HG02763 (cell line): ENCODE results near the gene LTN1.
"Not testable (repeated sequence)": the region's sequence is repeated elsewhere in the genome, so short reads cannot be mapped to it uniquely, and the experiment has no call there.

ENCODE experiments used
- ATAC-seq: cut with Tn5 transposase; IDR thresholded peaks from one replicate; pipeline ENCODE4 v1.9.1; 2021; ENCODE audit warnings: mild to moderate bottlenecking, moderate library complexity; ENCODE audit not compliant: unreplicated experiment

The LTN1 gene

DNA sequence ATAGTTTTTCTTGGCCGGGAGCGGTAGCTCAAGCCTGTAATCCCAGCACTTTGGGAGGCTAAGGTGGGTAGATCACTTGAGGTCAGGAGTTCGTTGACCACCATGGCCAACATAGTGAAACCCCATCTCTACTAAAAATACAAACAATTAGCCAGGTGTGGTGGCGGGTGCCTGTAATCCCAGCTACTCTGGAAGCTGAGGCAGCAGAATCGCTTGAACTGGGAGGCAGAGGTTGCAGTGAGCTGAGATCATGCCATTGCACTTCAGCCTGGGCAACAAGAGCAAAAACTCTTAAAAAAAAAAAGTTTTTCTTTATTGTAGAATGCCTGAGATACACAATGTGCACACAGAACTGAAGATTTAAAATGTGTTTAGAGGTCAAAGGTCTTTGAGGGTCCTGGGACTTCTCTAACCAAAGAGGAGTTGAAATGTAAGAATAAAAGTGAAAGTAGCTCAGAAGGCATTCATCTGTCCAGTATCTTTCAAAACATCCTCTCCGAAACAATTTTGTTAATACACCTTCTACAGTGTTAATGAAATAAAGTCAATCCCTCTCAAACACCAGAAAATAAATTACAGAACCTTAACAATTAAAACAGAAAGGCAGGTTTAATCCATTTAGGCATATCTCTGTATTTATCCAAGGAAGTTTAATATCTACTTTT, 60.8 kb downstream of the LTN1 start:
- not testable (repeated sequence) for ATAC-seq

DNA sequence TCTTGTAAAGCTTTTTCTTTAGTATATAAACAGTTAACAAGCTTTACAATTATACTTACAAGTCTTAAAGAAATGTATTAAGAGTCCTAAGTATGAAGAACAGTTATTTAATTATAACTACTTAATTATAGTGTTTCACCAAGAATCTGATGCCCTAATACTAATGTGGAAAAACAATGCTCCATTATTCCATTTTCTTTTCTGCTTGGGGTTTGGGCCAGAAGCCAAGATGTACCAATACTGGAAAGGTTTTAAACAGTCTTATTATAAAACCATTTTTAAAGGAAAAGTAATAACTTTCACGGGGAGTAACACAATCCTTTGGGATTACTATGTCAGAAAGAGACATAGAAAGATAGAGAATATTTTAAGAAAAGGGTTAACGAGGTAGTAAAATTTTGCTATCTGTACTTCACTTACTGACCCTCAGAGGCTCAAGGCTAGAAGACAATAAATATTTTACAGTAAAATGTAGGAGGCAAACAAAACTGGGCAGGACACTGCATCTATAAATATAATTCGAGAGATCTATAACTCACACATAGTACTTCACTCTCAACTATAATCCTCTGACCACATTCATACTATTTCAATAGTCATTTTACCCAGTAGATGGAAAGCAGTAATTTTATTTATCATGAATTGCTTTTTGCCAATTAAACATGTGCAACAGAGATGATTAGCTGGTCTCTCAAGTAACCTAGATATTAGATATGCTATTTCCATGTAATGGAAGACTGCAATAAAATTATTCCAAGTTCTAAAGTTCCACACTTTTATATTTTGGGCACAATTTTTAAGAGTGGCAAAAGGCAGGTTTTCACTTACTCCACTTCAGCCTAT, 63.9 kb downstream of the LTN1 start:
- ATAC-seq, result no peak

GRCh38 chr21:28927130-28927529, 65.5 kb downstream of the LTN1 start:
- no peak for ATAC-seq

- no peak for ATAC-seq
These were observed 69.2 kb downstream of the LTN1 start for GRCh38 chr21:28923439-28923975.

DNA sequence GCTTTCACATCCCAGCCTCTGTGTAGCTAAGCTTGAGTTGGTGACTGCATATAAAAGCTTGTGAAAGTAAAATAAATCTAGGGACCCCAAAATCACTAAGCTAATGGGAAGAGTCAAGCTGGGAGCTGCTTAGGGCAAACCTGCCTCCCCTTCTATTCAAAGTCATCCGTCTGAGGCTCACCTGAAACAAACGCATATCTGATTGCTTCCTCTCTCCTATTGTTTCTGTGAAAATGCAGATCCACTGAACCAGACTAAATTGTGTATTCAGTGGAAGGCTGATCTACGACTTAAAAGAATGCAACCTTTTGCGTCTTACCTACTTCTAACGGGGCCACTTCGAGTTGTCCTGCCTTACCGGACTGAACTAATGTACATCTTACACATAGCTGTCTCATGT, 70.3 kb downstream of the LTN1 start:
- no peak for ATAC-seq

DNA sequence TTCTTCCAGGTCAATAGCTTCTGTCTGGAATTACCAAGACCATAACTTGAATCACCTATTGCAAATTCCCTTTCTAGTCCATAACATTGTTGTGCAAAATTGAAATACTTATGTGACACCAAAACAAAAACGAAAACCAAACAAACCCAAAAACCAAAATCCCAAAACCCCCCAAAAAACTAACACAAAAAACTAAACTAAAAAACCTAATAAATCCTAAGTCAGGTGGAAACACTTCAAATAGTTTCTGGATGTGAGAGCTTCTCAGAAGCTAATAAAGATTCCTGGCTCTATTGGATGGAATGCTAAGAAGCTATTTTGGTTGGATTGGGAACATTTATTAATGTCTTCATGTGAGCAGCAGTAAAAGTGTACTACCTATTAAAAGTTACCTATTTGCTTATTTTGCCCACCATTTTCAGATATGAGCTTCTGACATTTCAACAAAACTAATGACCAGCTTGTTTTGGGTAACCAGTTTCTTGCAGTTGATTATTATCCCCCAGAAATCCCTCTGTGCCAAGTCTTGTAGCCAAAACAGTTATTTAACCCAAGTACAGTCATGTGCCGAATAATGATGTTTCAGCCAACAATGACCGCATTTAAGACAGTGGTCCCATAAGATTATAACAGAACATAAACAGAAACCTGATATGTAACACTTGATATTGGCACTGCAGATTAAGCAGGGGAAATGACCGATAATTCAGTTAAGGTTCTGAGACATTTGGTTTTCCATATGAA, 76.4 kb downstream of the LTN1 start:
- ATAC-seq, result no peak

GRCh38 chr21:28913071-28913470, 79.6 kb downstream of the LTN1 start:
- no peak for ATAC-seq

- no peak for ATAC-seq
These were observed 82.3 kb downstream of the LTN1 start for GRCh38 chr21:28910280-28910887.

DNA sequence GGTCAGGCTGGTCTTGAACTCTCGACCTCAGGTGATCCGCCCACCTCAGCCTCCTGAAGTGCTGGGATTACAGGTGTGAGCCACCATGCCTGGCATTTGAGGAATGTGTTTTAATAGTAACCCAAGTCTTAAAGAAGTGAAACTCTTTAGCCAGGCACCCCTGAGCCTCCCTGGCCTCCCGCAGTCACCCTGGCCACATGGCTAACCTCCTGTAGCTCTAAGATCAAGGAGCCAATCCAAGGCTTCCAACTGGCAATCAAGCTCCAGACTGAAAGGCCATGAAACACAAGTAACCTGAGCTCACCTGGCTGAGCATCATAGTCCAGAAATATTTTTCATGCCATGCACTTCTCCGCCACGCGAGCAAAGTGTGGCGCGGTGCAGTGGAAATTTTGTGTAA, 84.3 kb downstream of the LTN1 start:
- ATAC-seq, result no peak

DNA sequence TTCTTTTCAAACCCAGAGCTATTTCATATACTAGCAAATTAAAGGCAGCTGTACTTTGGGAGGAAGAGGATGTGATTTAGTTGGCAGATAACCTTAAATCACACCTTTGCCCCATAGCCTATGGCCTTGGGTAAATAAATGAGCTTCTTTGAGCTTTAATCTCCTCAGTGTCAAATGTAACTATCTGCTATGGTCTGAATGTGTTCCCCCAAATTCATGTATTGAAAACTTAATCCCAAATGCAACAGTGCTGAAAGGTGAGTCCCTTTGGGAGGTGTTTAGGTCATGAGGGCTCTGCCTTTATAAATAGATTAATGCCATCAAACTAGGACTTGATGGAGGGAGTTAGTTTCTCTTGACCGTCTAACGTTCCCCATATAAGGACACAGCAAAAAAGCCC, 85.8 kb downstream of the LTN1 start:
- ATAC-seq, result no peak

GRCh38 chr21:28906236-28906635, 86.4 kb downstream of the LTN1 start:
- ATAC-seq, result no peak

DNA sequence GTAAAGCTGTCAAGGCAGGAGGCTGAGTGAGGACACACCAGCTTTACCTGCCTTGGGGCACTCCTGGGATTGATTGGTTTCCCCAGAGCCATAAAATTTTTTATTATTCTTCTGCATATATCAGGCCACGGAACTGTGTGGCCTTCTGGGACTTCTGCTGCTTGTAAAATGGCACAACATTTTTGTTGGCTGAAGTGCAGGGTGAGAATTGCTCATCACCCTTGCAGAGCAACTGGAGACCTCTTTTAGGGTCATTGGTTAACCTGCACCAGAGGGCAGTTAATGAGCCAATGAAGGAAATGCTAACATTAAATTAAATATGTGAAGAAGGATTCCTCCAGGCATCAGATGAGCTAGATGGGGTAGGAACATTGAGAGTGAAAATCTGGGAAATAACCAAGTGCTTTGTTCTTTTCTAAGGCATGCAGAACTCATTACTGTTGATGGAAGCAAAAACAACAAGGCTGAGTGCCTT, 87.7 kb downstream of the LTN1 start:
- no peak for ATAC-seq

DNA sequence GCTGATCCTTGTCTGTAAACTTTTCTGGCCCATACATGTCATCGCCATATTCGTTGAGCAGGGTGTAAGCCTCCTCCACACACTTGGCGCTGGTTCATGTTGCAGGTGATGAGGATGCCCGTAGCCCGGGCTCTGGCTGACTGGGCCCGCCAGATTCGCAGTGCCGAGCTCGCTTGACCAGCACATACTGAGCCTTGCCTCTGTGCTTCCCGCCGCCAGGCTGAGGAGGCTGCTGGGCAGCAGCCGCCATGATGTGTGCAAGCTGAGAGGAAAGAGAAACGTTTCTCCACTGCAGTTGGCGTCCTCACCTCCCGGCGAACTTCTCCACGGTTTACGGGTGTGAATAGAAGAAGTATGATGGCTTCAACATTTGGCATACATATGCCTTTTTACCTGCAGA, 89.2 kb downstream of the LTN1 start:
- no peak for ATAC-seq

GRCh38 chr21:28900481-28900880, 92.2 kb downstream of the LTN1 start:
- ATAC-seq, result no peak

DNA sequence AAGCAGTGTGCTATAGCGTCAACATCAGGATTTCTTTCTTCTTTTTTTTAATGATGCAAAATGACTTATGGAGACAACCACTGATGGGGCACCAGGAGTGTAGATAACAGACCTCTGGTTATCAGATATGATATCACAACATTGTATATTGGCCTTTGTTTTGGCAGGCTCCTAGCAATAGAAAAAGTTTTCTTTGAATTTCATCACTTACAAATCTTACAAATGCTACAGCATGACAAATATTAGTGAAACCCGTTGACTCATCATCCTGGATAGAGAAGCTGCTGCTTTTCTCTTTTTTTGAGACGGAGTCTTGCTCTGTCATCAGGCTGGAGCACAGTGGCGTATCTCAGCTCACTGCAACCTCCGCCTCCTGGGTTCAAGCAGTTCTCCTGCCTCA, 92.9 kb downstream of the LTN1 start:
- ATAC-seq, result no peak

GRCh38 chr21:28899220-28899619, 93.5 kb downstream of the LTN1 start:
- ATAC-seq, result no peak

DNA sequence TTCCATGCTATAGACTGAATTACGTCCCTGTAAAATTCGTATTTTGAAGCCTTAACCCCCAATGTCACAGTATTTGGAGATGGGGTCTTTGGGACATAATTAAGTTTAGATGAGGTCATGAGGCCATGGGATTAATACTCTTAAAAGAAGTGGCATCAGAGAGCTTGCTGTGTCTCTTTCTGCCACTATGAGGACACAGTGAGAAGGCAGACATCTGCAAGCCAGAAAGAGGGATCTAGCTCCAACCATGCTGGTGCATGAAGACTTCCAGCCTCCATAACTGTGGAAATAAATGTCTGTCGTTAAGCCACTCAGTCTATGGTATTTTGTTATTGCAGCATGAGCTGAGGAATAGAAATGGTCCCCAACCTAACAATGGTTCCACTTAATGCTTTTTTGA, 99.0 kb downstream of the LTN1 start:
- ATAC-seq, result no peak

- ATAC-seq, result no peak
These were observed 100.2 kb downstream of the LTN1 start for GRCh38 chr21:28892199-28893111.

DNA sequence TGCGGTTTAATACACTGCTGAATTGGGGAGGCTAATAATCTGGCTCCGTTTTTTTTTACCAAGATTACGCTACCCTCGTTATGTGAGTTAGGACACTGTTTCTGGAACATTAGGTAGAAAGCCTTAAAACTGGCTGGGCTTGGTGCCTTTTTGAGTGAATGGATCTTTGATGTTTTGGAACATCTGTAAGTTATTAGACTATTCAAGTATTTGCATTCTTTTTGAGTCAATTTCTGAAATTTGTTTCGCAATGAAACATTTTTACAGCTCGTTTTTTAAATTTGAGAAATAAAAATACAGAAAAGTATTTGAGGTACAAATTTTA, 106.9 kb downstream of the LTN1 start:
- no peak for ATAC-seq
